Stimulated activated CD8-positive, alpha-beta memory T cell treated with anti-CD3 and anti-CD28 coated beads, Interleukin-15, amount 100 ng/mL, for 1 hour (primary cell): ENCODE measurements around the gene SMPX.

ENCODE experiments used
- DNase-seq: peaks from one replicate; pipeline ENCODE4 v3.0.0-alpha.2; 2020; ENCODE audit warnings: low read depth

SMPX gene

GRCh38 chrX:21656587-21657317, 101.2 kb downstream of the SMPX start:
- no peak for DNase-seq
